Epithelial cell of esophagus (primary cell): ENCODE data around the gene CACHD1.

ENCODE experiments used
- DNase-seq: peaks from one replicate; pipeline ENCODE4 v3.0.0; 2010; ENCODE audit warnings: low read depth
- H3K4me3 ChIP-seq: 2 replicates; pipeline ENCODE4 v1.5.1; 2011; ENCODE audit warnings: mild to moderate bottlenecking, low read length, control low read depth
- TF ChIP-seq, protein P1 (sequence below): IDR thresholded peaks from 2 replicates; pipeline ENCODE4 v1.5.1; 2011; ENCODE audit warnings: low read depth, mild to moderate bottlenecking, low read length, control low read depth, inconsistent platforms; ENCODE audit not compliant: insufficient read depth; ENCODE audit errors: missing control alignments

Gene CACHD1

DNA sequence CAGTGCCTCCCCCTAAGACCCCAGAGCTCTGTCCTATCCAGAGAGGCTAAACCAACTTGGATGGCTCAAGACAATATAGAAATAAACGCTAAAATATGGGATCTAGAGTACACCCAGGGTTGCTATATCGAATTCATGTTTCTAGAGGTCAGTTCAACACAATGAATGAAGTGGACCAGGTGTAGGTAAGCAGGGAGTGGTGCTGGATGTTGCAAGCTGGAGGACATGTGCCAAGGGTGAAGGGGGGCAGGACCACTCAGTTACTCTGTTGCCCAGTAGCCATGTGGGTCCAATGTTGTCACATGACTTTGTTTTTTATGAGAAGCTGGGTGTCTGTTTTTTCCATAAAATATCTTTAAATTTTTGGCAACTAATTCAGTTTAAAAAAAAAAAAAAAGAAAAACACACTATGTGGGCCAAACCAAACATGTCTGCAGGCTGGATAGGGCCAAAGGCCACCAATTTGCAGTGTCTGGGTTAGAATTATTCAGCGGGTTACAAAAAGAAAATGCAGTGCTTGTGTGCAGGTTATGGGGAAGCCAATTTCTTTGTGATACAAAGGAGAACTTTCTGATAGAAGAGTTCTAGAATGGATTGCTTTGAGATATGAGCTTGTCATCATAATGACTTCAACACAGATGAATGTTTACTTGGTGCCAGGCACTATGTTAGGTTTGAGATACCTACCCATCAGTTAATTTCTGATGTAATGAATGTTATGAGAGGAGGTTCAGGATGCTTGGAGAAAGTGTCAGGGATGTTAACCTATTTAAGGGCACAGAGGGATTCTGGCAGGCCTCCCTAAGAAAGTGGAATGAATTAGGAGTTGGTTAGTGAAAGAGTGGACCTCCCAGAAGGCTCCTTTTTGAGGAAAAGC lies 8.9 kb downstream of the CACHD1 start:
- no peak for DNase-seq
- TF ChIP-seq, protein P1, sequence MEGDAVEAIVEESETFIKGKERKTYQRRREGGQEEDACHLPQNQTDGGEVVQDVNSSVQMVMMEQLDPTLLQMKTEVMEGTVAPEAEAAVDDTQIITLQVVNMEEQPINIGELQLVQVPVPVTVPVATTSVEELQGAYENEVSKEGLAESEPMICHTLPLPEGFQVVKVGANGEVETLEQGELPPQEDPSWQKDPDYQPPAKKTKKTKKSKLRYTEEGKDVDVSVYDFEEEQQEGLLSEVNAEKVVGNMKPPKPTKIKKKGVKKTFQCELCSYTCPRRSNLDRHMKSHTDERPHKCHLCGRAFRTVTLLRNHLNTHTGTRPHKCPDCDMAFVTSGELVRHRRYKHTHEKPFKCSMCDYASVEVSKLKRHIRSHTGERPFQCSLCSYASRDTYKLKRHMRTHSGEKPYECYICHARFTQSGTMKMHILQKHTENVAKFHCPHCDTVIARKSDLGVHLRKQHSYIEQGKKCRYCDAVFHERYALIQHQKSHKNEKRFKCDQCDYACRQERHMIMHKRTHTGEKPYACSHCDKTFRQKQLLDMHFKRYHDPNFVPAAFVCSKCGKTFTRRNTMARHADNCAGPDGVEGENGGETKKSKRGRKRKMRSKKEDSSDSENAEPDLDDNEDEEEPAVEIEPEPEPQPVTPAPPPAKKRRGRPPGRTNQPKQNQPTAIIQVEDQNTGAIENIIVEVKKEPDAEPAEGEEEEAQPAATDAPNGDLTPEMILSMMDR, result no peak
- H3K4me3 ChIP-seq, result no peak overlapping the region

DNA sequence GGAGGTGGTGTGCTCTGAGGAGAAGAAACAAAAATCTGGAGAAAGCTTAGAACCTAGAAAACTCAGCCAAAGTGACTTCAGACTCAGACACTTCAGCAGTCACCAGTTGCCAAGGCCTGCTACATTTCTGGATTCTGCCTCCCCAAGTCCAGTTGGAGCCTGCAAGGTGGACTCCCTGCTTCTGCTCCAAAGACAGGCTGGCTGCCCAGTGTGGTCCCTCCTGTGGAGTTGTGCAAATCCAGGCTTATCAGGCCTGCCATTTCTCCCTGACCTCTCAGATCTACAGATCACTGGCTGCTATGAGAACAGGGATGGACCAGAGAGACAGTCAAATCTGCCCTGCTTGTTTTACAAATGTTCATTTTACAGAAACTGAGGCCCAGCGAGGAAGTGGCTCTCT lies 9.9 kb downstream of the CACHD1 start:
- TF ChIP-seq, protein P1, result no peak
- no peak for DNase-seq
- no peak overlapping the region for H3K4me3 ChIP-seq

DNA sequence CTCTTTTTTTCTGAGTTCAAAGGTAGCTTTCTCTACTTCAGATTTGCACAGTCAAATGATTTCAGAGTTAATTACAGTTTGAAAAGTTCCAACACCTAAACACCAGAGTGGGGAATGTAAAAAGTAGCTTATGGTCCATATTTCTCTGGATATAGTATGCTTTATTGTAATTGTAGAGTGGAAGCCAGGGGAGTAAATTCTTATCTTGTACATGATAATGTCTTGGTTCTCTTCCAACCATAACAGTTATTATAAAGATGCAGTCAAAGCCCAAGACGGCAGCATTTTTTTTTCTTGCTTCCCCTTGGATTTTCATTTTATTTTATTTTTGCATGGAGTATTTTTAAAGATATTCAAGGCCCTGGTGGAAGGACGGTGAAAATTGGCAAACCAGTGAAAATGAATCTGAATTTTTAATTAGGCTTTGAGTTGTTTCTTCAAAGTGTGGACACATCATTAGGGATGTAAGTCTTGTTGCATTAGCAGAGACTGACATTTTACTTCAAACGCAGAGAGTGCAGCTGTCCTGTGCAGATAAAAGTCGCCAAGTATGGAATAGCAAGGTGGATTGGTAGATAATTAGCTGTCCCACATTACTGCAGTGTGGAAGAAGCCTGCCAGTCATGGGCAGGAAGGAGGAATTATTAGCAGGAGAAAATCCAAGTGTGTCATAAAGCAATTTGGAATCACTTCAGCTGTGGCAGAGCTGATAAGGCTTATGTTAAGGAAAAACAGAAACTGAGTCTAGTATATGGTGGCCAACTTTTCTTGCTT lies 11.3 kb downstream of the CACHD1 start:
- TF ChIP-seq, protein P1, result no peak
- DNase-seq, result no peak

DNA sequence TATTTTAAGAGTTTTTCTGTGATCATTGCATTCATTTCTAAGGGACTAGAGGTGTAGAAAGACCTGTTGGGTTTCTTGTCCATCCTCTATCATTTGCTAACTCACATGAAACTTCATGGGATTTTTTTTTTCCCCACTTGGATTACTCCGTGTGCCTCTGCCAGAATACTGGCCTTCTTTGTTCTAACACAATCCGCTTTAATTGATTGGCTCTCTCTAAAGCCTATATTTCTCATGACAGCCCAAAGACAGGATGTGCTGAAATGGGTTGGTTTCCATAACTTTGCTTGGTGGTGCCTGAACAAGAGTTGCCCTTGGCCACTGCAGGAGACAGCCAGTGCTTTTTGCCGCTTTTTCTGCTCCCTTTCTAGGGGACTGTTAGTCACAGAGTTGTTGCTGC lies 12.2 kb downstream of the CACHD1 start:
- DNase-seq, result no peak
- TF ChIP-seq, protein P1, result no peak
- H3K4me3 ChIP-seq, result no peak overlapping the region

More for the DNA sequence above, 11.3 kb downstream of the CACHD1 start:
- no peak overlapping the region for H3K4me3 ChIP-seq

DNA sequence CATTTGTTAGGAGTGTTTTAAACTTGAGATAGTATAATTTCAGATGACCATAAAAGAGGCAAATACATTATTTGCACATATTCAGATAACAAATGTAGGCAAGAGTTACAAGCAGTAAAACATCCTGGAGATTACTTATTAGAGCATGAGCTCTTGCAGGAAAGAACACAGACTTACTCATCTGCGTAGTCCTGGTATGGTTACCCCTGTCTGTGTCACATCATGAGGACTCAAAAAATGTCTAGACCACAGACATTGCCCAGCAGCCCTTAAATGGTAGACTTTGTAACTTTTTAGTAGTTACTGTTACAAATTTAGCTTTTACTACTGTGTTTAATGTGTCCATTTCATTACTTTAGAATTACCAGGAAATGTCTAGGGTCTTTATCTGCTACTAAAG lies 12.8 kb downstream of the CACHD1 start:
- TF ChIP-seq, protein P1, result no peak
- no peak for DNase-seq
- H3K4me3 ChIP-seq, result no peak overlapping the region

DNA sequence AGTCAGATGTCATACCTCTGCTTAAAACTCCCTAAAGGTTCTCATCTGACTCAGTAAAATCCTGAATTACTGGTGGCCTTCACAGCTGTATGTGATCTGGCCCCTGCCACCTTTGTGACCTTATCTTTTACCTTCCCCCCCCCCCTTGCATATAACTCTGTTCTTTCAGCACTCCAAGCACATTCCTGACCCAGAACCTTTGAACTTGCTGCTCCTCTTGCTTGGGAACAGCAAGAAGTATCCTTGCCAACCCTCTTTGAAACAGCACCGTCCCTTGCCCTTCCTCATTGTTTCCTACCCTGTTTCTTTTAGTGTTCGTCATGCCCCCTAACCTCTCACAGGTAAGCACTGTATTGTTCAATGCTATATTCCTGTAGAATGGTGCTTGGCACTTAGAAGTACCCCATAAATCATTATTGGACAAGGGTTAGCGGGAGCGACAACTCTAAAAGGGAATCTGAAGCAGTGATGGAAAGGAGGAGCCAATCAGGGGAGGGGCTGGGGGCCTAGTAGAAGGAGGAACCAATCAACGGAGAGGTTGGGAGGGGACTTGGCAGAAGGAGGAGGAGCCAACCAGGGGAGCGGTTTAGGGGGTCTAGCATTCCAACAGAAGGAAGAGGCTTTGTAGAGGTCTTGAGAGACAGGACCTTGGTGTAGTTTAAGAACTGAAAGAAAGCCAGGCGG lies 13.9 kb downstream of the CACHD1 start:
- no peak for DNase-seq
- TF ChIP-seq, protein P1, result no peak
- H3K4me3 ChIP-seq, result no peak overlapping the region
